Sigmoid colon (tissue), 7 donors: Measurements from ENCODE around the gene TMEM86B. TPM values are rescaled to one million over a fixed set of nuclear protein-coding genes. Genes with fewer than 3 reads are reported as not detected.
A peak's percentile ranks its signal among the peaks of the same experiment; 100 is the strongest.

Experiments
- DNase-seq: peaks from one replicate; pipeline ENCODE4 v3.0.0-alpha.2; 2019
- H3K27ac ChIP-seq, 4 donors: fragments of 200-600 bp; sonication (generic); one replicate each; pipeline ENCODE4 v1.5.1; 2016 to 2019; ENCODE audit warnings: mild to moderate bottlenecking in 1 of 4
- H3K27me3 ChIP-seq, 3 donors: fragments of 200-600 bp; sonication (generic); one replicate each; pipeline ENCODE4 v1.5.1; 2019; ENCODE audit warnings: mild to moderate bottlenecking in 1 of 3
- H3K36me3 ChIP-seq, 4 donors: fragments of 200-600 bp; sonication (generic); one replicate each; pipeline ENCODE4 v1.5.1; 2016 to 2019
- H3K4me1 ChIP-seq, 4 donors: fragments of 200-600 bp; sonication (generic); one replicate each; pipeline ENCODE4 v1.5.1; 2017 to 2019
- H3K4me3 ChIP-seq, 4 donors: fragments of 200-600 bp; sonication (generic); one replicate each; pipeline ENCODE4 v1.5.1; 2017 to 2019; ENCODE audit warnings: mild to moderate bottlenecking in 2 of 4, moderate library complexity in 1 of 4
- H3K9me3 ChIP-seq, 4 donors: fragments of 200-600 bp in 3 of 4; sonication (generic) in 3 of 4; one replicate each; pipeline versions ENCODE4 v1.5.1 to v1.6.1; 2013 to 2019
- EP300 ChIP-seq, 4 donors: sonication (generic); formaldehyde crosslinking; IDR thresholded peaks; one replicate each; pipeline ENCODE4 v1.6.1; 2017; ENCODE audit warnings: antibody characterized with exemption in 4 of 4
- POLR2A ChIP-seq, 2 donors: fragments of 450-650 bp; IDR thresholded peaks; one replicate each; pipeline ENCODE4 v1.6.1; 2016; ENCODE audit warnings: antibody characterized with exemption in 2 of 2, mild to moderate bottlenecking in 2 of 2, moderate library complexity in 2 of 2
- POLR2AphosphoS5 ChIP-seq, 4 donors: sonication (generic); formaldehyde crosslinking; IDR thresholded peaks; one replicate each; pipeline ENCODE4 v1.6.1; 2017; ENCODE audit warnings: antibody characterized with exemption in 4 of 4
- WGBS, 2 donors: extraction: QIAGEN DNeasy Blood & Tissue Kit; methylation state at CpG; one replicate each; pipeline ENCODE4 v1.1.7; 2013; 5-methylcytosine and 5-hydroxymethylcytosine counted together
- intact Hi-C: fragments of 100-400 bp; cut with DNase I; formaldehyde crosslinking; loops from one replicate; pipeline ENCODE4 v1.15.1; 2023
- polyA plus RNA-seq, 3 donors: library from polyadenylated mRNA; stranded (reverse); fragments of 200-250 nt; gene quantifications; one replicate each; pipeline ENCODE4 v1.2.3, GENCODE V29; 2013
- total RNA-seq, 4 donors: library from RNA; depleted of rRNA; stranded (reverse); fragments of >200 nt; gene quantifications; one replicate each; pipeline ENCODE4 v1.1.0, GENCODE V29; 2016
- TF ChIP-seq, protein P1 (sequence below), 4 experiments: fragments of 450-650 bp in 3 of 4; fragments of 200-600 bp in 1 of 4; IDR thresholded peaks; one replicate each; pipeline ENCODE4 v1.5.1; 2016 to 2019; ENCODE audit warnings: antibody characterized with exemption in 4 of 4, mild to moderate bottlenecking in 3 of 4, moderate library complexity in 2 of 4
- donor health status: healthy with polysubstance abuse.
- donor health status: Bipolar disorder and iron deficiency.
- donor health status: healthy.

TMEM86B gene
- total and polyA plus RNA-seq, 7 donors, result 0.69 to 7.9 (median 1.8) TPM

DNA sequence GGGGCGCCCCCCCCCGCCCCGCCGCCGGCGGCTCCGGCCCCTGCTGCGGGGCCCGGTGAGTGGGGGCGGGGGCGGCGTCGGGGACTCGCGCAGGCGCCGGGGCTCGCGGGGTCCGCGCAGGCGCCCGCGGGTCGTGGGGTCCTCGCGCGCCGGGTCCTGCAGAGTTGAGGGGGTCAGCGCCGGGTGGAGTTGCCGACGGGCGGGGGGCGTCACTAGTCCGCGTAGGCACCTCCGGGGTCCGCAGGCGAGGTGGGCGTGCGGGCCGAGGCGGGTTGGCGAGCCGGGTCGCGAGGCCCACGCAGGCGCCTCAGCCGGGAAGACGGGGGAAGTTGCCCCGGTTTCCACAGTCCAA lies 29.9 kb upstream of the TMEM86B start:
- Histone ChIP-seq H3K9me3 (no peaks in the 10 kb centered on the region), H3K36me3 (peaks cover 0 to 10% (median 0%) of the 10 kb centered on the region in 4 donors), H3K4me3 (peak overlapping the region; percentile 88 to 99 (median 96)), H3K27ac (peak overlapping the region; percentile 85 to 91 (median 89)), H3K4me1 (peaks cover 4 to 57% (median 47%) of the 10 kb centered on the region in 4 donors), H3K27me3 (no peaks in the 10 kb centered on the region)
- TF ChIP-seq, protein P1, sequence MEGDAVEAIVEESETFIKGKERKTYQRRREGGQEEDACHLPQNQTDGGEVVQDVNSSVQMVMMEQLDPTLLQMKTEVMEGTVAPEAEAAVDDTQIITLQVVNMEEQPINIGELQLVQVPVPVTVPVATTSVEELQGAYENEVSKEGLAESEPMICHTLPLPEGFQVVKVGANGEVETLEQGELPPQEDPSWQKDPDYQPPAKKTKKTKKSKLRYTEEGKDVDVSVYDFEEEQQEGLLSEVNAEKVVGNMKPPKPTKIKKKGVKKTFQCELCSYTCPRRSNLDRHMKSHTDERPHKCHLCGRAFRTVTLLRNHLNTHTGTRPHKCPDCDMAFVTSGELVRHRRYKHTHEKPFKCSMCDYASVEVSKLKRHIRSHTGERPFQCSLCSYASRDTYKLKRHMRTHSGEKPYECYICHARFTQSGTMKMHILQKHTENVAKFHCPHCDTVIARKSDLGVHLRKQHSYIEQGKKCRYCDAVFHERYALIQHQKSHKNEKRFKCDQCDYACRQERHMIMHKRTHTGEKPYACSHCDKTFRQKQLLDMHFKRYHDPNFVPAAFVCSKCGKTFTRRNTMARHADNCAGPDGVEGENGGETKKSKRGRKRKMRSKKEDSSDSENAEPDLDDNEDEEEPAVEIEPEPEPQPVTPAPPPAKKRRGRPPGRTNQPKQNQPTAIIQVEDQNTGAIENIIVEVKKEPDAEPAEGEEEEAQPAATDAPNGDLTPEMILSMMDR (IDR thresholded peaks at IDR 0.05), result no peak
- TF ChIP-seq POLR2A (IDR thresholded peaks at IDR 0.05), result no peak
- no peak for TF ChIP-seq POLR2AphosphoS5 (IDR thresholded peaks at IDR 0.05)
- TF ChIP-seq EP300 (IDR thresholded peaks at IDR 0.05), result no peak
- WGBS, 2 donors, result 1% methylated on average over 53 of the region's 53 CpGs
- no peak for DNase-seq
- intact Hi-C loops, result no loop called here

DNA sequence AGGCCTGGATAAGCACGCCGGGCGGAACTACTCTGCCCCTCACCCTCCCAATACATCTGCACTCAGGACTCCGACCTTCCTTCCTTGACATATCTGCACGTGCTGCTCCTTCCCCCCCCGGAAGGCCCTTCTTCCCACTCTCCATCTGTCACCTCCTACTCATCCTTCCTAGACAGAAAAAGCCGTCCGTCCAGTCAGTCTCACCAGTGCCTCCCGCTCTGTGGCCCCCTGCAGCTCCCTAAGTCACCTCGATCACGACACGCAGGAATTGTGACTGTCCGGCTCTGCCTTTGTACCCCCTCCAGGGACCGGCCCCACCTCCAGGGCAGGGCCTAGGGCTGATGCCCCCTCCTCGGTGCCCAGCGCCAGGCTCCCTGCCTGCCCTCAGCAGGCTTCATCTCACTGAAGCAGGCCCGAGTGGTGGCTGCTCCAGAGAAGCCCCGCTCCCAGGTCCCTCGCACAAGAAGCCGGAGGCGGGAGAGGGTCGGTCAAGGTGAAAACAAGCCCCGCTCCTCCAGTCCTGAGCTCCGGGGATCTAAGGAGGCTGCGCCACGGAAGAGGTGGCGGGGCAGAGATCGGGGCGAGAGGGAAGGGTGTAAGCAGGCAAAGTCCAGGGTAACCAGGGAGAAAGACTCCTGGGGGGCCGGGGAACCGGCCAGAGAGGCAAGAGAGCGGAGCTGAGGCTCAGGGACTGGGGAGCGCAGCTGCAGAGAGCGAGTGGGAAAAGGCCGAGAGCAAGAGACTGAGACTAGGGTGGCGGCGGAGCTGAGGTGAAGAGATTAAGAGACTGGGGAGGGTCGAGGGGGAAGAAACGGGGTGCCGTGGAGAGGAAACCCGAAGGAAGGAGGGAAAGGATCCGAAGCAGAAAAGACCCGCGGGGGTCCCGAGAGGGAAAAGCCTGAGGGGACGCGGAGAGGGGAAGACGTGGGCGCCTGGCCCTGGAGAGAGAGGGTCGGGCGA lies 29.2 kb upstream of the TMEM86B start:
- DNase-seq, result no peak
- no peak for TF ChIP-seq POLR2A (IDR thresholded peaks at IDR 0.05)
- TF ChIP-seq, protein P1 (IDR thresholded peaks at IDR 0.05), result no peak
- TF ChIP-seq POLR2AphosphoS5 (IDR thresholded peaks at IDR 0.05), result no peak
- TF ChIP-seq EP300 (IDR thresholded peaks at IDR 0.05), result no peak
- Histone ChIP-seq H3K27ac (peak overlapping the region; percentile 85 to 91 (median 89)), H3K27me3 (no peaks in the 10 kb centered on the region), H3K9me3 (no peaks in the 10 kb centered on the region), H3K4me3 (peak overlapping the region; percentile 88 to 99 (median 96)), H3K4me1 (peaks cover 4 to 62% (median 47%) of the 10 kb centered on the region in 4 donors), H3K36me3 (peaks cover 0 to 9% (median 0%) of the 10 kb centered on the region in 4 donors)
- 2 to 3% methylated on average over 51 of the region's 51 CpGs for WGBS, 2 donors
- intact Hi-C loops, result no loop called here

DNA sequence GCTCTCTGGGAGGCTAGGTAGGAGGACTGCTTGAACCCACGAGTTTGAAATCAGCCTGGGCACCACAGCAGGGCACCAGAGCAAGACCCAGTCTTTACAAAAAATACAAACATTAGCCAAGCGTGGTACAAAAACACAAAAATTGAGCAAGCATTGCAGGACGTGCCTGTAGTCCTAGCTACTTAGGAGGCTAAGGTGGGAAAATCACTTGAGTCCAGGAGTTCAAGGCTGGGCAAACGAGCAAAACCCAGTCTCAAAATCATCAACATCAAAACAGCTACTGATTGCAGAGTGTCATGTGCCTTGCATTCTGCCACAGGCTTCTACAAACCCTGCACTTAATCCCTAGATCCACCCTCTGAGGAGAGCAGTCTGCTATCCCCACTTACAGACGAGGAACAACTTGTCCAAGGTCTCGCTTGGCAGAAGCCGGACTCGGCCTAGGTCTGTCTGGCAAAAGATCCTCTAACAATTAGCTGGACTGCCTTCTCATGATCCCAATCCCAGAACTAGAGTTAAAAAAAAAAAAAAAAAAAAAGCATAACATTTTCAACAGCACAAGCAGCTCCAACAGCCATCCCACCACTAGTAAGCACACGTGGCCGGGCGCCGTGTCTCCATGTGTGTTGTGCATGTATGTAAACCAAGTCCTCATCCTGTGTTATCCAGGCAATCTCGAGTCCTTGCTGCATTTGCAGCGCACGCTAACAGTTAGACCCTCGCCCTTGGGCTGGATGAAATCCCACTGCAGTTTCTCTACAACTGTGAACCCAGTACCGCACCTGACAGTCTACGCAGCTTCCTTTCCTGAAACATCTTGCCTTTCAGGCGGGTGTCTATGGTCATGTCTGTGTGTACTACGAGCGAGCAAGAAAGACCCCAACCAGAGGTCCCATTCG lies 28.2 kb upstream of the TMEM86B start:
- Histone ChIP-seq H3K27ac (peak overlapping the region in 2 of 4 donors; percentile 85 to 88), H3K9me3 (no peaks in the 10 kb centered on the region), H3K27me3 (no peaks in the 10 kb centered on the region), H3K36me3 (no peaks in the 10 kb centered on the region), H3K4me1 (peaks cover 4 to 71% (median 47%) of the 10 kb centered on the region in 4 donors), H3K4me3 (peak overlapping the region; percentile 88 to 99 (median 96))
- intact Hi-C loops, result no loop called here
- DNase-seq, result no peak
- 46 to 61% methylated on average over 22 of the region's 22 CpGs for WGBS, 2 donors
- TF ChIP-seq POLR2AphosphoS5 (IDR thresholded peaks at IDR 0.05), result no peak
- TF ChIP-seq, protein P1 (IDR thresholded peaks at IDR 0.05), result no peak
- TF ChIP-seq POLR2A (IDR thresholded peaks at IDR 0.05), result no peak
- TF ChIP-seq EP300 (IDR thresholded peaks at IDR 0.05), result no peak

DNA sequence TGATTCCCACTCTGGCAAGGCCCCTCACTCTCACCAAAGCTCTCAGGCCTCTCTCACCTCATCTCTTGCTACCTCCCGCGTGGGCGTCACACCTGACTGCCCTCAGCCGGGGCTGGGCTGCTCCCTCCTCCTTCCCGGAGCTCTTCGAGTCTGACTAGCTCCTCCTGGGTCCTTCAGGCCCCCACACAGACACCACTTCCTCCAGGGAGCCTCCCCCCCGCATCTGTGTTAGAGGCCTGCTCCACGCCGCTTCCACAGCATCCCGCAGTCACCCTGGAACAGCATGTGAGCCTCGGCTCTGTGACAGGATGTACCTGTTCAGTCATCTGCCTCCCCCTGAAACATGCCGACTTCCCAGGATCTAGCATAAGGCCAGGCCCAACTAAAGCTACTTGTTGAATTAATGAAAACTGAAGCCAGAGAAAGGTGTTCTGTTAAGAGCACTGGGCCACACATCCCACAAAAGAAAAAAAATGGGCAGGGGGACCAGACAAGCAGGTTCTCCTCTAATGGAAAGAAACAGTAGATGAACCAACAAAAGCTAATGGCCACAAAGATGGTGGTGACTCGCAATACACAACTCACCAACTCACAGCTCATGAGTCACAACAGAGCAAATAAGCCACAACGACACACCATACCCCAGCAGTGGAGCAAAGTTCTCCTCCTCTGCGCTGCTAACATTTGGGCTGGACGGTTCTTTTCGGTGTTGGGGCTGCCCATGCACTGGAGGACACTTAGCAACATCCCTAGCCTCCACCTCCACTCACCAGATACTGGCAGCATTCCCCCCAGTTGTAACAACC lies 27.3 kb upstream of the TMEM86B start:
- WGBS, 2 donors, result 41 to 72% methylated on average over 17 of the region's 17 CpGs
- Histone ChIP-seq H3K27me3 (no peaks in the 10 kb centered on the region), H3K36me3 (no peaks in the 10 kb centered on the region), H3K27ac (peak overlapping the region in 1 of 4 donors; percentile 11), H3K4me3 (peak overlapping the region in 1 of 4 donors; percentile 6), H3K4me1 (peaks cover 4 to 81% (median 47%) of the 10 kb centered on the region in 4 donors), H3K9me3 (no peaks in the 10 kb centered on the region)
- intact Hi-C loops, result no loop called here
- TF ChIP-seq POLR2AphosphoS5 (IDR thresholded peaks at IDR 0.05) (no peak), POLR2A (IDR thresholded peaks at IDR 0.05) (no peak), EP300 (IDR thresholded peaks at IDR 0.05) (no peak)
- TF ChIP-seq, protein P1 (IDR thresholded peaks at IDR 0.05), result no peak
- no peak for DNase-seq
